Activated CD4-positive, alpha-beta T cell treated with anti-CD3 and anti-CD28 coated beads, Interleukin-2, Interleukin-4, amounts not matched to agents 100 ng/mL and 50 ng/mL, durations not matched to agents 16 hours and 8 hours (primary cell): ENCODE results near the gene KNSTRN.

ENCODE experiments used
- DNase-seq: peaks from one replicate; pipeline ENCODE4 v3.0.0-alpha.2; 2020; ENCODE audit warnings: low spot score

KNSTRN gene, protein sequence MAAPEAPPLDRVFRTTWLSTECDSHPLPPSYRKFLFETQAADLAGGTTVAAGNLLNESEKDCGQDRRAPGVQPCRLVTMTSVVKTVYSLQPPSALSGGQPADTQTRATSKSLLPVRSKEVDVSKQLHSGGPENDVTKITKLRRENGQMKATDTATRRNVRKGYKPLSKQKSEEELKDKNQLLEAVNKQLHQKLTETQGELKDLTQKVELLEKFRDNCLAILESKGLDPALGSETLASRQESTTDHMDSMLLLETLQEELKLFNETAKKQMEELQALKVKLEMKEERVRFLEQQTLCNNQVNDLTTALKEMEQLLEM

DNA sequence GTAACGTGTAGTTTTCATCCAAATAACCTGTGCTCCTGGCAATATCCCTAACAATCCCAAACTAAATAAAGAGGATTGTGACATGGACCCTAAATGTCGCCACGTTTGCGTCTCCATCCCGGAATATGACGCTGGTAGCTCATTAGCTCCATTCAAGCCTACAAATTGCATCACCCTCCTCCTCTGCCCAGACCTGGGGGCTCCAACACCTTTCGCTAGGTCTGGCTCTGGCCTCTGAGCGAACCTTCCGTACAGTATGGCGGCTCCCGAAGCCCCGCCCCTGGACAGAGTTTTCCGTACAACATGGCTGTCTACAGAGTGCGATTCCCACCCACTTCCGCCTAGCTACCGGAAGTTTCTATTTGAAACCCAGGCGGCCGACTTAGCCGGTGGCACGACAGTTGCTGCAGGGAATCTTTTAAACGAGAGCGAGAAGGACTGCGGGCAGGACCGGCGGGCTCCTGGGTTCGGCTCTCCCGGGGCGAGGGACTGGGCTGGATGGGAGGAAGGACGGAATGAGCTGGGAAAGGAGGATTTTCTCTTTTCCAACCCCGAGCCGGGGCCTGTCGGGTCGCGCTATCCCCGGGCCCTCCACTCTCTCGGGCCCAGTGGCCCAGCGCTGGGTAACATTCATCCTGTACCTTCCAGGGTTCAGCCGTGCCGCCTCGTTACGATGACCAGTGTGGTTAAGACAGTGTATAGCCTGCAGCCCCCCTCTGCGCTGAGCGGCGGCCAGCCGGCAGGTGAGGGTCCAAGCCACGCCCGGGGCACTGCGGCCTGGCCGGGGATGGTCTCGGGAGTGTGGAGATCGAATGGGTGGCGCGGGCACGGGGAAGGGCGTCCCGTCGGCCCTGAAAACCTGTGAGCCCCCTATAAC is at the start of gene KNSTRN:
Gene KNSTRN, plus strand, starts transcription at position 142 of the 877 bp plus-strand sequence. Its CDS starts 115 bp downstream, at position 257.
- DNase-seq: peak; percentile 96

DNA sequence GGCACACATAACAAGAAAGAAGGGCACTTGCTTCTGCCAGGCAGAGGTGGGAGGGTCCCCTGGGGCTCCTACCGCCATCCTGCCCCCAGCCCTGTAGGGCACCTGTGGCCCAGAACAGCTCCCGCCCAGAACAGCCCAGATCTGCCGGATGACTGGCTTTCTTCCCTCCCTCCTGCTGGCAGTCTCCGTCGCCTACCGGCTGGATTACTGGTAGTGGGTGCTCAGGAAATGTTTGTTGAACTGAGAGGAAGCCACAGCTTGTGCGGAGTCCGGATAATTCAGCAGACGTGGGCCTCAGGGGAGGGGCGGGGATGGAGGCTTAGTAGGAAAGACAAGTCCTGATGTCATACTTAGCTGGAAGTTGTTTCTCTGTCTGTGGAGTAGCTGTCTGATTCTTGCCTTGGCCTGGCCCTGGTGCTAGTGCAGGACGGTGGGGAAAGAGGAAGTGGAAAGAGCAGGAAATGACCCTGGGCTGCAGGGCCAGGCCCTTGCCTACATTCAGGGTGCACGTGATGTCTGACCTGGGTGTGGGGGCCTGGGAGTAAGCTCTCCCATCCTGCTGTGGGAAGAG is 48.5 kb upstream of the KNSTRN start:
- no peak for DNase-seq

DNA sequence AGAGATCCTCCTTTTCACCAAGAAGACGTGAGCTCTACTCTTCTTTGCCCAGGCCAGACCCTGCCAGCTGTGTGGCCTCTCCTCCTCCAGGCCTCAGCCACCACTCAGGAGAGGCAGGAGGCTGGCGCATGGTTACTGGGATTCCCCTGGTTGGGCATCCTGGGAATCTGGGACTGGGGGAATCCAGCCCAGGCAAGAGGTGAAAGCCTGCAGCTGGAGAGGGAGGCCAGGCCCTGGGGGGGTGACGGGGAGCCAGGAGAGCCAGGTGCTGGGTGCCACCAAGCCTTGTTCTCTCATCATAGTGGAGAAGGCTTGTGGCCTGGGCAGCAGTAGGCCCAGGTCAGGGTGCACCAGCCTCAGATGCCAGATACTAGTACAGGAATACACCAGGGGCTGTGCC is 48.0 kb upstream of the KNSTRN start:
- DNase-seq: no peak

DNA sequence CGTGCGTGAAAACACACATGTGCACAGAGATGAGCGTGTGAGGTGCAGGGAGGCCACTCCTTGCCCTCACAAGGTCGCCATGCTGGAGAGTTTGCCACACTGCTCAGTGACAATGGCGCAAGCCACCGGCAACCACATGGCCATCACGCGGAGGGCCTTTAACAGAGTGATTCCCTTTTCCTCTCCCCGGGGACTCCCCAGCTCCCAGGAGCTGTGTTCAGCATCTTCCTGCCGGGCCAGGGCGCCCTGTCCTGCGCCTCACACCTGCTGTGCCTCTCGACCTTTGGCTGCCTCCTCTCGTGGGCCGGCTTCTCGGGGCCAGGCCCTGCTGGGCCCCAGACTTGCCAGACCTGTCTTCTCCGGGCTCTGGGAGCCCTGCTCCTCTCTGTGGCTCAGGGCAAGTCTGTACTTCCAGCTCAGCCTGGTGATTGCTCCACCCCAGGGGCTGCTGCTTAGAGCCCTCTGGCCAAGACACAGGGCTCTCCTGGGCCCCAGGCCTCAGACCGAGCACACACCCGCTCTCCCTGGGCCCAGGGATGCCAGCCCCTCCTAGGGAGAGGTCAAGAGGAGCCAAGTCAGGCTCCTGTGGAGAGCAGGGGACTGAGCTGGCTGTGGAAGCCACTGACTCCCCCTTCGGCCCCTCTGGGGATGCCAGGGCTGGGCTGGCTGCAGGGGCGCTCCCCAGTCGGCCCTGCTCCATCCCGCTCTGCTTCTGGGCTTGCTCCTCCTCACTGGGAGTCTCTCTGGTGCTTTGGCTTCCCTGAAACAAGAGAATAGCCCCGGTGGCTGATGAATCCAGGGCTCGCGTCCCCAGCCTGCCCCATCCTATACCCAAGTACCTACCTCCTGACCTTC is 47.4 kb upstream of the KNSTRN start:
- no peak for DNase-seq

DNA sequence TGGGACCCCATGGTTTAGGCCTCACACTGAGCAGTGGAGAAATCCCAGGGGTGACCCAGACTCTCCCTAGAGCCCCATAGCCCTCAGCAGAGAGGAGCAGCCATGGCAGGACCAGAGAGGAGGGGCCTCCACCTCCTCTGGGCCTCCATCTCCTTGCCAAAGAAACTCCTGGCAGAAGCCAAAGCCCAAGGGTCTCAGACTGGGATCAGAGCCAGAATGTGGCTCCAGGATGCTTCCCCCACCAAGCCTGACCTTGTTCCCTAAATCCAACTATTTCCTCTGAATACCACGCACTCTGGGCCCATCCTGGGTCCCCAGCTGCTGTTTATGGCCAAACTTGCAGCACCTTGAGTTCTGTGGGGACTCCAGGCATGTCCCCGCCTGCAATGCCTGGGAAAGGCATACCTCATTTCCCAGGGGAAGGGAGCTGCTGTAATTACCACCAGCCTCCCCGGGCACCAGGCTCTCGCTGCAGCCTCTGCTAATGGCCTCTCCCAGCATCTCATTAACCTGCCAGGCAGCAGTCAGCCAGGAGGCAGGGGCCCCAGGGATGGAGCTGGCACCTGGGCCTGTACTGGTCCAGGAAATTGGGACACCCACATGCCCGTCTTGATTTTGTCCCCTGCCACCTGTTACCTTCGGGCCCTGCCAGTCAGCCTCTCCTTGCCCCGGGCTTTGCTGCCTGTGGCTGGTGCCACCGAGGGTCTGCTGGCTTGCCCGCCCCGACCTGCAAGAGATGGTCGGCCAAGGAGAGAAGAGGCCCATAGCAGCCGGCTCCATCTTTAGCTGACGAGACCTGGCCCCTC is 46.4 kb upstream of the KNSTRN start:
- no peak for DNase-seq

DNA sequence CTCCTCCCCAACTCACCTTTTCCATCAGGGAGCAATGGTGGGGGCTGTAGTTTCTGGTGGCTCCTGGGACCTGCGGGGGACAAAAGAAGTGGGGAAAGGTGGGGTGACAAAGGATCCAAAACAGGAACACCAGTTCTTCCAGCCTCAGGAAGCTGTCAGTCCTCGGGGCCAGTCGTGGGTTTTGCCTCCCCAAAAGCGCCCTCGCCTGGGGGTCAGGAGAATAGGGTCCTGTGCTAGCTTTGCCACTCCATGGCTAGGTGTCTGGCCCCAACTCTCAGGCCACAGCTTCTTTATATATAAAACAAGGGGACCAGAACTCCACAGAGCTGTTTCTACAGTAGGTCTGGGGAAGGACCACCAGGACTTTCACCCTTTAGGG is 45.8 kb upstream of the KNSTRN start:
- no peak for DNase-seq

DNA sequence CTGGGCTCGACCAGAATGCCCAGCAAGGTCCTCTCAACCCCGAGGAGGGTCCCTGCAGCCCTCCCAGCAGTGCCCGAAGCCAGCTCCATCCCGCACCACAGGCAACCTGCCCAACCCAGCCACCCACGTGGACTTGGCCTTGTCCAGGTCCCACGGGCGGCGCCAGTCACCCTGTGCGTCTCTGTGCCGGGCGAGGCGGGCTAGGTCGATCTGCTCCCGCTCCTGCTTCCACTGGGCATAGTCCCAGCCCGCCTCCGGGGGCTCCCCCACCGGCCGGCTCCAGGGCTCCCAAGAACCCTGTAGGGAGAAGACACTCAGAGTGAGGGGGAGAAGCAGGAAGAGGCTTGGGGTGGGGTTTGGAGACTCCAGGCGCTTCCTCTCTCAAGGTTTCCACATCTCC is 44.9 kb upstream of the KNSTRN start:
- DNase-seq: no peak

DNA sequence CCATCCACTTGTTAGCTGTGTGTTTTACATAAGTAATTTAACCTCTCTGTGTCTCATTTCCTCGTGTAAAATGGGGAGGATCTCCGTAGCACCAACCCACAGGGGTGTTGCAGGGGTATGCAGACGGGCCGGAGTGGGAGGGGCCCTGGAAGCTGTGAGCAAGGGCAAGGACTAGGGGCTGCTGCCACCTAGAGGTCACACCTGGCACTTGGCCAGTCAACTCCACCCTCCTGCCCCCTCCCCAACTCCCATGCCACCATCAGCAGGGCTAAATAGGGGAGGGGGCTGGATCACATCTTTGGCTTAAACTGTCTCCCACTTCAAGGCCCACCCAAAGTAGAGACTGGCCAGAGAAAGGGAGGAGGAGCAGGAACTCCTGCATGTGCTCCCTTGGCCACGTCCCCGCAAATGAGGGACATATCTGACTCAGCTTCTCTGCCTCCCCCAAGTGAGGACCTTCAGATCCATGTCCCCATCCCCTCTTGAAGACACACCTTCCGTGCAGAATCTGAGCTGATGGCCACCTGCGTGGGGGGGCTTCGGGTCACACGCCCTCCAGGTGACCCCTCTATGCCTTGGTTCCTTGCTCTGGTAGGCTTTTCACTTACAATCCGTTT is 44.4 kb upstream of the KNSTRN start:
- DNase-seq: peak; percentile 77

DNA sequence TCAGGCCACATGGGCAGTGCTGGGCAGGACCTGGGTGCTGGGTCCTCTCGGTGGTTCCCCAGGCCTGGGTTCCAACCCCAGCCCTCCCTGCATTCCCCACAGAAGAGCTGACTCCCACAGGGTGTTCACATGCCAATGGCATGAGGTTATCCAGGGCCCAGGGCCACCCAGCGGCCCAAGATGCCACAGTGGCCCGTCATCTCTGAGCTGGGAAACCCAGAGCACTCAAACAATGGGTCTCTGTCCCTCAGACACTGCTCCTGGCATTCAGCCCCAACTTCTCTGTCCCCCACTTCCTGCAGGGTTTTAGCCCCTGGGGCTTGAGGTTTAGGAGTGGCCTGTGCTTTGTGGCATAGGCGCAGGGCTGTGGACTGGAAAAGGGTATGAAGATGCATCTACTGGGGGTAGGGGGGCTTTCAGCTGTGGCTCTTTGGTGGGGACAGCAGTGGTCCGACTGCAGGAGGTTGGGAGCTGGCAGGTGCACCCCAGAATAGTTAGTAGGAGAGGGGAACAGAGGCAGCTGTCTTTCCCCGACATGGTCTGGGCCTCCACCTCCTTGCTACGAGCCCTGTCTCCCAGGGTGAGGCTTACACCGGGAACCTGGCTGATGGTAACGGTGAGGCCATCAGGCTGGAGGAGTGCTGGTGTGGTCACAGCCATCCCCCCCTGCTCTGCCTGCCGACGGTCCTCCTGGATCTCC is 43.5 kb upstream of the KNSTRN start:
- DNase-seq: no peak

DNA sequence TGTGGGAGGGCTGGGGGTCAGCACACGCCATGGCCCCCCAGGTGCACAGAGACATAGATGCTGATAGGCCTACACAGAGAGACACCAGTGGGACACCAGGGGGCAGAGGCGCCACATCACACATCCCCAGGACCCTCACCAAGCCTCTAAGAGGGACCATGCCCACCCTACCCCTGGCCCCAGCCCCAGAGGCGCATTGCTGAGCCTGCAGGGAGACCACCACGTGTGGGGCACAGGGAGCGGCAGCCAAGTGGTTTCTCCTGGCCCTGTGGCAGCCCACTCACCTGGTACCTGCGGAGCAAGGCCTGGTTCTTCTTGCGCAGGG is 42.9 kb upstream of the KNSTRN start:
- no peak for DNase-seq

DNA sequence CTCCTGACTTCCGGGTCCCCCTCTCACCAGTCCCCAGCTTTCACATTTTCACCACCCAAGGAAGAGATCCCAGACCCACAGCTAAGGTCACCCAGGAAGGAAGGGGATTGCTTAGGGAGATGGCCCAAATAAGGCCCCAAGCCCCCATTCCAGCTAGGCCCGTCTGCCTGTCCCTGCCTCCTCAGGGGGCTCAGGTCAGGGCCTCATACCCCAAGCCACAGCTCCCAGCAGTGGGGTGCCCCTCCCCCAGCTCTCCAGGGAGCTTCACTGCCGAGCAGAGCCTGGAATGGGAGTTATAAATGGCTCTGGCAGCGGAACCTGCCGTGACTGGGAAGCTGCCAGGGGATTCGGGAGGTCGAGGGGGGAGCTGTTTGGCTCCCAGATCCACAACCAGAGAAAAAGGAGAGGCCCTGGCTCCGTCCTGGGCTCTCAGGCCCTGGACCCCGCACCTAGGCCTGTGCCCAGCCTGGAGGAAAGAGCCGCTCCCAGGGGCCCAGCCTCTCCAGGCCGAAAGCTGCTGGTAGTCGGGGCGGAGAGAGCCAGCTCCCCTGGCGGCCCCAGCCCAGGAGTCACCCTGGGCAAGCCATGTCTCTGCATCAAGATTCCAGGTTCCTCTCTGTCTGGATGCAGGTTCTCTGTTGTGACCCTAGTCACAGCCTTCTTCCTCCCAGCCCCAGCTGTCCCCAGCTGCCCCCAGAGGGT is 42.3 kb upstream of the KNSTRN start:
- no peak for DNase-seq

DNA sequence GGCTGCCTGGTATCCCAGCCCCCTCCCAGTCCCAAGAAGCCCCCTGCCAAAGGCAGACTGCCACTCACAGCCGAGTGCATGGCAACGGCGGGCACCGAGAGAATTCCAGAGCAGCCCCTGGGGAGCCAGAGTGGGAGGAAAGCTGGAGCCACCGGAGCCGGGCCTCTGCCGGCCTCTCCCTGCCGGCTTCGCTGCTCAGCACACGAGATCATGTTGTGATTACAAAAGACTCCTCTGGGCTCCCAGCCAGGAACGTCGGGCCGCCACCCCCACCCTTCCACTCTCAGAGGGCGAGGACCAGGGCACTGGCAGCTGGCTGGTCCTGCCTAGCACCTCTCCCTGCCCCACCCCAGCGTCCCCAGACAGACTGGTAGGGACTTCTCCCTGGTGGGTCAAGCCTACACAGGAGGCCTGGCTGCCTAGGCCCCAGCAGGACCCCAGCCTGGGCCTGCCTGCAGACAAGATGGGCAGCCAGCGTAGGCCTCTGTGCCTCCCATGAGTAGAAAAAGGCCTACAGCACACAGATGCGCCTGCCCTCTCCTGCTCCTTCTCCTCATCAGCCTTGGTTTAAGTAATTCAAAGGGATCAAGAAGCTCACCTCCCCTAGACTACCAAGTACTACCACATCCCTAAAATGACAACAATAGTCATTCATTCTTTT is 41.7 kb upstream of the KNSTRN start, which contains the start of gene CCDC9B:
Gene CCDC9B, minus strand, starts transcription at position 200 of the 661 bp plus-strand sequence. Its CDS starts 120 bp downstream, at position 80.
- no peak for DNase-seq

DNA sequence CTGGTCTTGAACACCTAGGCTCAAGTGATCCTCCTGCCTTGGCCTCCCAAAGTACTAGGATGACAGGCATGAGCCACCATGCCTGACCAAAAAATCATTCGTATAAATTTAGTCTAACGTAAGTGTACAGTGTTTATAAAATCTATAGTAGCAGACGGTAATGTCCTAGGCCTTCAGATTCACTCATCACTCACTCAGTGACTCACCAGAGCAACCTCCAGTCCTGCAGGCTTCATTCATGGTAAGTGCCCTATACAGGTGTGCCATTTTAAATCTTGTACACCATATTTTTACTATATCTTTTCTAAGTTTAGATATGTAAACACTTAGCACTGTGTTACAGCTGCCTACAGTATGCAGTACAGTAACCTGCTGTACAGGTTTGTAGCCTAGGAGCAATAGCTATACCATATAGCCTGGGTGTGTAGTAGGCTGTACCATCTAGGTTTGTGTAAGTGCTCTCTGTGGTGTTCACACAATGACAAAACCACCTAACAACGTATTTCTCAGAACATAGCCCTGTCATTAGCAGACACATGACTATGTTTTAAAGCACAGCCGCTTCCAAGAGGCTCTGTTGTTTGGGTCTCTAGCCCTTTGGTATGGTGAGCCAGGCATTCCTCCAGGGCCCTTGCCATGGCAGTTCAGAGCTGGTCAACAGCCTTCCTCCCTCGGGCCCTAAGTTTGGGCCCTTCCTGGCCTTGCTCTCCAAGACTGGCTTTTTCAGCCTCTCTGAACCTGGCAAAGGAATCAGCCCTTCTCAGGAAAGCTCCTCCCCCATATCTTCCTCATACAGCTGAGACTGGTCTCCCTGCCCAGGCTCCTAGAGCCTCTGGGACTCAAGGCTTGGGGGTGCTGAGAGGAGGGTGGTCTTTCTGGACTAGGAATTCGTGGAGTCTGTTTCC is 39.9 kb upstream of the KNSTRN start:
- no peak for DNase-seq

DNA sequence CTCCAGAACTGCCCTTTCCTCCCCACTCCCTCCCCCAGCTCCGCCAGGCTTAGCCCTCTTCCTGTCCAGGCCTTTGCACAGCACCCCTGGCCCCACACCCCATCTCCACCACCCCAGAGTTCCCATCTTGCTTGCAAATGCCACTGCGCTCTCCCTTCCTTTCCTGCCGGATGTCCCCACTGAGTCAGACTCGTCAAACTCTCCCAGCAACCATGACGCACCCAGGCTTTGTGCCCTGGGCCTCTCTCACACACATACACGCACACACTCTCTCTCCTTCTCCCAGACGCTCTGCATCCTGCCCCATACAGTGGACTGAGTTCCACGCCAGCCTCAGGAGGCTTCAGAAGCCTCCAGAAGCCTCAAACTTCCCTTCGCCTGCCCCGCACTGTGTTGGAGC is 39.0 kb upstream of the KNSTRN start:
- DNase-seq: no peak

DNA sequence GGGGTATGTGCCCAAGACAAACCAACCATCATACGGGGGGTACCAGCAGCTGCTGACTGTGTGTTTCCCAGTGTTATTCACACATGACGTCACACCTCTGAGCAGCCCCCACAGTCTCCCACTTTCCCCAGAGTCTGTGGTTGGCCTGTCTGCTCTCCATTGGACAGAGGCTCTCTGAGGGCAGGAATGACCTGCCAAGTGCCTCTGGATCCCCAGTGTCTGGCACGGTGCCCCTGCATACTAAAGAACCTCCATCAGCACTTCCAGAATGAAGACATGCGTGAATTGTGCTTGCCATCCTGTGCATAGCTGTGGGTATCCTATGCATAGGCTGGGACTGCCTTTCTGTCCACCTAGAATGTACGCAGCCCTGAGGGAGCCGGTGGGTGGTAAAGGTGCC is 38.3 kb upstream of the KNSTRN start:
- no peak for DNase-seq

DNA sequence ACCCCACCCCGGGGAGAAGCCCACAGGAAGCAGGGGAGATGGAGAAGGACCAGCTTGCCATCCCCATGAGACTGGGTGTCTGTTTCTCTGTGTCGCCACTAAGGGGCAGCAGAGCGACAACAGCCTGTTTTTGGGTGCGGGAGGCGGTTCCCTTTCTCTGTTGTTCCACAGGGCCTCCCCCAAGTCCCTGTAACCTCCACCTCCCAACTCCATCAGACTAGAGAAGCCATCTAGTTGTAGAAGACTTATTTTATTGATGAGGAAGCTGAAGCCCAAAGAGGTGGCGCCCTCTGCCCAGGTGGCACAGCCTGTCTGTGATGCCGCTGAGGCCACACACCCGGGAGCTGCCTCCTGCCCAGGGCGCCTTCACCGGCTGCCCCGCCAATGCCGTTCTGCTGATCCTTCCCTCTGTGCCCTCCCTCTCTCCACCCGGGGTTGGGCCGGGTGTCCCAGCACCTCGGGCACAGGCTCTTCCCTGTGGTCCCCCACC is 37.8 kb upstream of the KNSTRN start:
- peak; percentile 74 for DNase-seq

DNA sequence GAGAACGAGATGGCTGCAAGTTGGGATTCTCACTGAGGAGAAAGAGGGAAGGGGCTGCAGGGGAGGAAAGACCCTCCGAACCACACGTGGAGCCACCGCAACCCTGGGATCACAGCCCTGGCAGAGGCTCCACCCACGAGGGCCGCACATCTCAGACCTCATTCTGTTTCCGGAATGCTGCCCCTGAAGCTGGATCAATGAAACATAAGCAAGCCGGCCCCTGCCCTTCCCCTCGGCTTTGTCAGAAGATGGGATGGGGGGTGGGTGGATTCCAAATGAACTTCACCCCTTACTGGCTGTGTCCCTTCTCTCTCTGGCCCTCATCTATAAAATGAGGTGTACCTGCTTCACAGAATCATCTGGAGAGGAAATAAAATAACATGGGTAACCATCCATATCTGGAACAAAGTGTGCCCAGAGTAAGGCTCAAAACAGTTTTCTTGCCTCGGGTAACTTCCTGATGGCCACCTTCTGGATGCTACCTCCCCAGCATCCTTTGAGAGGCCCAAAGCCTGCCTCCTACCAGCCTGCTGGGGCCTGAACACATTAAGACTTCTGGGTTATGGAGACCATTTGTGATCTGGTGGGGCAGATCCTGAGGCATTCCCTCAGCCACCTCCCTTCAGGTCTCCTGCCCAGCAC is 37.2 kb upstream of the KNSTRN start:
- no peak for DNase-seq
